Activated effector memory CD4-positive, alpha-beta T cell treated with anti-CD3 and anti-CD28 coated beads, Interleukin-2, amount 50 U/mL, for 16 hours (primary cell): ENCODE measurements around the gene LDLRAD3.
"Not testable (repeated sequence)": the region's sequence is repeated elsewhere in the genome, so short reads cannot be mapped to it uniquely, and the experiment has no call there.

Experiments used
- DNase-seq: peaks from one replicate; pipeline ENCODE4 v3.0.0-alpha.2; 2020

Gene LDLRAD3

DNA sequence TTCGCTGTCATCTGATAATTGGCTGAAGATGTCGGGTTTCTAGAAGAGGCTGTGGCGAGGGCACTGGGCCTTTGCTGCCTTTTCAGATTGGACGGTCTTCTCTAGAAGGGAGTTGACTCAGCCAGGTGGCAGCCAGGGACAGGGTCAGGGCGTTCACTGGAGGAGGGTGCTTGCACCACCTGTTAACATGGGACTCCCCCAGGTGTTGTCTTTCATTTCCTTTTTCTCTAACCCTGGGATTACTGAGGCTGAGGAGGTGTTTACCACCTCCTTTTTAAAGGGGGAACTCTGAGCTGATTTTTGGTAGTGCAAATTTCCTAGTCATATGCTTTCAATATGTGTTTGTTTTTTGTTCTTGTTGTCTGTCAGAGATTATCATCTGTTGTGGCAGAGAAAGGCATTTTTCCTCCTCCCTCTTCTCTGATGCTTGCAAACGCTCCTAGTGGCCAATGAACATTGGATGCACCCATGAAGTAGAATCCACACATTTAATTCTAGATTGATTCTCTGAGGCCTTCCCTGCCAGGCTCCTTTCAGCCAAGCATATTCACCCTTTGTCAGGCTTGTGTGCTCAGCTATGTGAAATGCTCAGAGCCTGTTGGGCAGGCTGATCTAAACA, 54.1 kb downstream of the LDLRAD3 start:
- DNase-seq: no peak

DNA sequence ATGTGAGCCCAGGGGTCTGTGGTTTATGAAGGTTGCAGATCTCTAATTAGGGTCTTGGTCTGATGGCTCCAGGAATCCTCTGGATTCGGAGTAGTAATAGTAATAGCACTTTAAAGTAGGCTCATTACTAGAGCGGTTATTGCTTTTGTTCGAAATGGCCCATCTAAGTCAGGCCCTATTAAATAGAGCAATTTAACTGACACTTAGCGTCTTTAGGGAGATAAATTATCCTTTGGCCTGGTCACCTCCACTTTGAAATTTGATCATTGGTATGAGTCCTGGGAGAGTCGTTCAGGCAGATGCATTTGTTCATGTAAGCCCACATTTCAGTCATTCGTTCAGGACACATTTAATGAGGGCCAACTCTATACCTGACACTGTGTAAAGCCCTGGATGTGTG, 54.8 kb downstream of the LDLRAD3 start:
- DNase-seq: no peak

DNA sequence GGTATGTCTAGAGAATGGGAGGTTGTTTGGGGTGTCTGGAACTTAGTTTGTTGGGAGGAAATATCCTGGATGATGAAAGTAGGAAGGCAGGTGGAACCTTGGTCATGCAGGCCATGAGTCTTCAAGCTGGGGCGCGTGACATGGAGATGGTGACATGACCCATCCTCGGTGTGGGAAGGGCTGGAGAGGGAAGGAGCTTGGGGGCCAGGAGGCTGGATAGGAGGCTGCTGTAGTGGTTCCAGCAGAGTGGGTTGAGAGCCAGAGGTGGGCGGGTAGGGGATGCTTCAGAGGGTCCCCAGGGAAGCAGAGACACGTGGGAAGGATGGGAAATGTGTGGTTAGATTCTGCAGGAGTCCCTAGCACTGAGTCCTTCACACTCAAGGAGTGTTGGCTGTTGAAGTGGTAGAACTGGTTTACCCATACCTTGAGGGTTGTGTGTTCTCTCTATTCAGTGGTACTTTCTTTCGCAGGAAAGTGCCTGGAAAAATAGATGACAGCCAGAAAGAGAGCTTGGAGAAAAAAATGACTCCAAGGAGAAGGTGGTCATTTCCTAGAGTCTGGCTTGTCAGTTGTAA, 56.8 kb downstream of the LDLRAD3 start:
- DNase-seq: no peak

DNA sequence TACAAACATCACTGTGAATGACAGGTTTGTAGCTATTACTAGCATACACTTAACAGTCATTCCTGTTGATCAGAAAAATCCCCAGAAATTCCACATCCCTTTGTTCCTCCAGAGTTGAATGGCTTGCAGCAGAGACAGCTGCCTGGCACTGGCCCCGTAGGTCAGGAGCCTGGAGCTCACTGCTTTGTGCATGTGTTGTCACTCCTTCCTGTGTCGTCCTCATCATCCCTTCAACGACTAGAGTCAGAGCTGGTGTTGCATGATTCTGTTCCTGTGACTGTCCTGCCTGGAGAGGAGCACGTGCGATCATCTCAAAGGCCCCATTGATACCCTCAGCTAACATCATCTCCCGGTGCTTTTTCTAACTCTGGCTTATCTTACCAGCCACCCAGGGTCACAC, 58.3 kb downstream of the LDLRAD3 start:
- no peak for DNase-seq

DNA sequence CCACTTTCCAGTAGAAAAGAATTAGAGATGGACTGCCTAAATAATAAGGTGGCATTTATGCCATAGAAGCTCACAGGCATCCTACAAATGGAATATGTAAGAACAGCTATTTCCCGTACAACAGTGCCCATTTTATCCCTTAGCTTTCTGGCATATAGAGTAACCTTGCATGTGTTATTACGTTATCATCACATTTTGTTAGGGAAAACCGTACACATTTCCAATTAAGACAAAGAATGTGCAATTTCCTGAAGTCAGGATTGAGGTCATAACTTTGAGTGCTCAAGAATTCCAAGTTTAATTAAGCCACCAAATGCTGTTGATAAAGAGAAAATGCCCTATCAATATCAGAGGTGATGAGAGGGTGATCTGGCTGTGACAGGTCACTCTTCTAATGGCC, 58.9 kb downstream of the LDLRAD3 start:
- DNase-seq: no peak

DNA sequence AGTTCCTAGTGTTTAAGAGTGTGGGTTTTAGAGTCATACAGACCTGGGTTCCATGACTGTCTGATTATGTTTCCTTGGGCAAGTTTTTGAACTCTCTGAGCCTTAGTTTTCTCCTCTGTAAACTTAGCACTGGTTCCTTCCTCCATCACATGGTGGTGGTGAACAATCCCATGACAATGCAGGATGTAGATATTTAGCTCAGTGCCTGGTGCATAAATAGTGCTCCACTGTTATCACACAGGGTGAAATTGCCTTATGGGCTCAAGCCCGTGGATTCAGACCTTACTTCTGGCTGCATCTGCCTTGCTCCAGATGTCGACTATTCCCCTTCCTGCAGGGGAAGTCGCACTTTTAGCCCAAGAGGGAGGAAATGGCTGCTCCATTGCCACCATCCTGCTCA, 62.7 kb downstream of the LDLRAD3 start:
- no peak for DNase-seq

DNA sequence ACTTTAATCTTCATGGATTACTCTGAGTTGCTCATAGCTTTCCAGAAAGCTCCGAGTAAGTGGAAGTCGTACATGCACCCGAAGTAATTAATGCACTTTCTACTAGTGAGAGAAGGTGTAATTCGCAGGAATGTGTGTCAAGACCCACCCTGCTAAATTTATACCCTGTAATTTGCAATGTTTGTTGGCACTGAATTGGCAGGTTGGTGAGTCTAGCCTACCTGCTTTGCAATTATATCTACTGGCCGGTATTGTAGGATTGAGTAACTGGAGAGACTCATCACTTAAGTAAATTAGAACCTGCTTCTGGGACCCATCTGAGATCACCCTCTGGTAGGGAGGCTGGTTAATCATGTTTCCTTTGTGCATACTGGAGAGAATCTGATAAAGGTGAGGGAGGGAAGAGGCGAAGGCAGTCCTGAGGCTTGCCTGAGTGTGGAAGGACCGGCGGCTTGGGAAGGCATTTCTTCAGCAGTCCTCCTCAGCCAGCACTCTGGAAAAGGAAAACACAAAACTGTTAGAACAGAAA, 63.3 kb downstream of the LDLRAD3 start:
- DNase-seq: no peak

DNA sequence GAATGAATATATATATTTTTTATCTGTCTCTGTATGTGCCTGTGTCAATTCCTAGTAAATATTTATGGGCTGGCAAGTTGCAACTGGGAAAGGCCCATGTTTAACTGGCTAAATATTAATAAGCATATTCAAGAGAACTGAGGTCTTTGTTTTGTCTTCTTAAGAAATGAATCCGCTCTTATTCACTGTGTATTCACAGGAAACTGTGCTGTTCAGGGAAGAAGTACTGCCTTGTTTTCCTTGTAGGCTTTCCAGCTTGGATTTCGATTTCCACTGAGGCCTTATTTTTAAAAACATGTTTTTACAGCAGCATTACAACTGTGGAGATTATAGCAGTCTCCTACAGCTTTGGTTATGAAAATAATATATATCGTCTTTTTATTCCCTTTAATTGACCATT, 64.7 kb downstream of the LDLRAD3 start:
- no peak for DNase-seq

DNA sequence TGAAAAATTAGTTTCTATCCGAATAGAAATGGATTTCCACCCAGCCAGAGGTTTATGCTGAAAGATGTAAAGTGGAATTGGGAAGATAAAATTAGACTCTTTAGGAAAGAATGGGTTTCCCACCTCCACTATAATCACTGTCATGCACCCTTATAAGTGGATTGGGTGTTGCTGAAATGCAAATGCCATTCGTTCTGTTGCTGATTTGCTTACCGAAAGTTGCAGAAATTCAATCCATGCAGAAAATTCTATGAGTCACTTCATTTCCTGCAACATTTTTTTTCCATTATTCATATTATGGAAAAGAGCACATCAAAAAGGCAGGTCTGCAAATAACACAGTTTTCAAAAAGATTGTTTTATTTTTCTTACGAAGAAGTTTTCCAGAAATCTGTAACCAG, 65.6 kb downstream of the LDLRAD3 start:
- DNase-seq: no peak

DNA sequence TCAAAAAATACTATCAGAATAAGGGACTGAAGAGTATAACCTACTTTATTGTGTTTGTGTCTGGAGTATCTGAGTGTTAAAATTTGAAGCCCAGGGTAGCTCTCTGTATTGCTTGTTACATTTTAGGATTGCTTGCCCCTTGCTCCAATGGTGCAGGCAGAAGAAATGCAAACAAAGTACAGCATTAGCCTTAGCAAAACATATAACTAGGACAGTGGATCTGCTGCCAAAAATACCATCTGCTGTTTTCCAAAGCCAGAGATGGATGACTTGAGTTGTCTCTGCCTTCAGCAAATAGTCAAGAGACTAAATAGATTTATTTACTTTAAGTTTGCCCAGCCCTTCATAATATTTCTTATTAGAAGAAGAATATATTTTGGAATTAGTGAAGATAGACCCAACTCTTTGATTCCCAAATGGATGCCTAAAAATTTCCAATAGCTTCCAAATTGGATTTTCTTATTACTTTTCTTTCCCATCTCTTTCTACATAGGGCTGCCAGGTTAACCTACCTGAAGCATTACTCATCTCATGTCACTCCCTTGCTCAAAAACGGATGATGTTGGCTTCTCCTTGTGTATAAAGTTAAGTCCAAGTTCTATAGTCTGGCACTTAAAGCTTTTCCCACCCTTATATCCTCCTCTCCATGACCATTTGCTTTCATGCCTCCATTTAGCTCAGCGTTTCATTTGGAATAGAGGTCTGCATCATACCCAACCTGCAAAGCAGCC, 66.3 kb downstream of the LDLRAD3 start:
- DNase-seq: no peak

DNA sequence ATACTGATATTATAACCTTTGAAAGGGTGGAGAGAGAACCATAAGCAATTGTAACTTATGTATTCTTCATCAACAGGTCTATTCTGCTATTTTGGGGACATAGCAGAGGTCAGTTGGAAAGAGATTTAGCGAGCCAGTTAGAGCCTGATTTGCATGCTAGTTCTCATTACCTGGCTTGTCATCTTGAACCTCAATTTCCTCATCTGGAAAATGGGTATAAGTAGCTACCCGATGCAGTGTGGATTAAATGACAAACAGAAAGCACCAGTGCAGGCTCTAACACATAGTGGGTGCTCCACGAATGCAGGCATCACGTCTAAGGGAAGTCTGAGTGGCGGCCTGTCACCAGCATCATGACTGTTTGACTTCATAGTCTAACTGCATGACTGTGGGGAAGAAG, 67.7 kb downstream of the LDLRAD3 start:
- DNase-seq: no peak

DNA sequence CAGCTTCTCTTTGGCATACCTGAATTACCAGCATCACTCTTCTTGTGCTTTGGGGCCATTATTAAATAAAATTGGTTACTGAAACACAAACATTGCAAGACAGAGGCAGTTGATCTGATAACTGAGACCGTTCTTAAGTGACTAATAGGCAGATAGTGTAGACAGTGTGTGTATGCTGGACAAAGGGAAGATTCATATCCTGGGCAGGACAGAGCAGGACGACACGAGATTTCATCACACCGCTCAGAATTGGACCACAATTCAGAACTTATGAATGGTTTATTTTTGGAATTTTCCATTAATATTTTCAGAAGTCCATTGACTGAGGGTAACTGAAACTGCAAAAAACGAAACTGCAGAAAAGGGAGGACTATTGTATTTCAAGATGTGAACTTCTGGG, 68.6 kb downstream of the LDLRAD3 start:
- no peak for DNase-seq

DNA sequence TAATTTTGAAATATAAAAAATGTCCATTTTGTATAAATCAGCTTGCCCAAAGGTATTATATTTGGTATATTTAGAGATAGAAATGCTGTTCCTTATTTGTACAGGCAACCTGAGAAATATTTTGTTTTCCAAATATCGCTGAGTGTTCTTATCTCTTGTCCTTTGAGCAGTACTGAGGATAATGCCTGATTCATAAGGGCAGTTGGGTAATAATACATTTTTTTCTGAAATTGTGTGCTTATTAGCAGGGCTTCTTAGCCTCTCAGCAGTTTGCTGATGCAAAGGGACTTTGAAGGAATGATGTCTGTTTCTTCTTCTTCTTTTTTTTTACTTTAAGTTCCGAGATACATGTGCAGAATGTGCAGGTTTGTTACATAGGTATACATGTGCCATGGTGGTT, 69.1 kb downstream of the LDLRAD3 start:
- no peak for DNase-seq

DNA sequence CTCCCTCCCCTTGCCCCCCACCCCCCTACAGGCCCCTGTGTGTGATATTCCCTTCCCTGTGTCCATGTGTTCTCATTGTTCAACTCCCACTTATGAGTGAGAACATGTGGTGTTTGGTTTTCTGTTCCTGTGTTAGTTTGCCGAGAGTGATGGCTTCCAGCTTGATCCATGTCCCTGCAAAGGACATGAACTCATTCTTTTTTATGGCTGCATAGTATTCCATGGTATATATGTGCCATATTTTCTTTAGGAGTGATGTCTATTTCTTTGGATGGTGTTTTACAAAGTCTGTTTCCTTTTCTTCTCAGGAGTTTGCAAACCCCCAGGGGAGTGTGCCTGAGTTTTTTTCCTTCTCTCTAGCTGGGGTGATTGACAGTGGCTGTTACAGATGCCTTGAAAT, 69.6 kb downstream of the LDLRAD3 start:
- DNase-seq: not testable (repeated sequence)

DNA sequence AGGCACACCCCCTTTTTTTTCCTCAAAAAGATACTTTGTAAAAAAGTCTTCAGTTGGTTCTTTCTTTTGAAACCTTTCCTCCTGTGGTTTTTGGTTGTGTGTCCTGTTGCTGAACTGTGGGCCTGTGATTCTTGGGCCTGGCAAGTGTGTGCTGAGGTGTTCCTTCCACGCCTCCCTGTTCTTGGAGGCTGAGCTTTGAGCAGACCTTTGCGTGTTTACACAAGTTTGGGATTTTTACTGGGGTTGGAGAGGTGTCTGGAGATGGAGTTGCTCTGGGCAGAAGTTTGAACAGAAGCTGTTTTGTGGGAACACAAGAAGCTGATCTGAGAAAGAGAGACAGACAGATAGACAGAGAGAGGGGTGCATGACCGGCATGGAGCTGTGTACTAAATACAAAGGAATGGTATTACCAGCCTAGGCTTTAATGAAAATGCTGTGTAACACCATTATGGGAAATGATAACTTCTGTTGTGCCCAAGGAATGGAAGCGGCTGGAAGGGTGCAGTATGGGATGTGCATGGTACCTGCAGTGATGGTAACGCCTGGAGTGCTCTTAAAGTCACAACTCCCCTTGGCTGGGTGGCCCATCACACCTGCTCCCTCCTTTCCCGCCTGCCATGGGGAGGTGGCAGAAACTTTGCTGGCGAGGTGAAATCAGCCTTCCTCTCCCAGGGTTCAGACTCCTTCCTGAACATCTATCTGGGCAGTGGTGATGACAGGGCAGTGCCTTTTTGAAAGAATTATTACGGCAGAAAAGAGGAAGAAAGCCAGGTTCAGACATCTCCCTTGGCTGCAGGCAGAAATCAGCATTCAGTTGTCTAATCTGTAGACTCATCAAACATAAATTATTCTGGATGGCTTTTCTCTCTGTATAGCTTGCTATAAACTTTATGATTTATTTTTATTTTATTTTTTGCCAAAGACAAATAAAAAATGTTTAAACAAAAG, 70.4 kb downstream of the LDLRAD3 start:
- DNase-seq: no peak

DNA sequence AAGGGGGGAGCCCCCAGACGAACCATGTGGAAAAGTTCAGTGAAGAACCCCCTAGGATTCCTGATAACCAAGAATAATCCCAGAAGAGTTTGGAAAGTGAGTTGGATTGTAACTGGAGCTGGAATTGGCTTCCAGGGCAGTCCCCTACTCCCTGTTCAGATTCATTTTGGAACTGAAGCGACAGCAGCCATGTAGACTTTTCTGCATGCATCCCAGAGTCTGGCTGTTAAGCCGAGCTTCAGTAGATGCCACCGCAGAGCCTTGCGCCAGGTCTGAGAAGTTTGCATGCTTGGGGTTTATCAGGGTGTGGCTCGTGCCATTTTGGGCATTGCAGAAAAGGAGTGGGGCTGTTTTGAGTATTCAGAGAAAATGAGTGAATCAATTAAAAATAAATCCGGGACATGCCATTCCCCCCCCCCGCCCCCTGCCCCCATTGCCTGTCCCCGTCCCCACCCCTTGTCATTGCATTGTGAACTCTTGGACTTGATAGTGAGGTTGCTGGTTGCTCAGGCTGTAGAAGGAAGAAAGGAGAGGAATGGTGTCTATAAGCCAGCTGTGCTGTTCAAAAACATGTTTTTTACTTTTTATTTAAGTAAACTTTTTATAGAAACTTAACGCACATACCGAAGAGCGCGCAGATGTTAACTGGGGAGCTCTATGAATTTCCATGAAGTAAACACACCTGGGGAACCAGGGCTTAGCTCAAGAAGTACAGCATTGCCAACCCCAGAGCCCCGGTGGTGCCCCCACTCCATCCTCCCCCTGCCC, 71.2 kb downstream of the LDLRAD3 start:
- DNase-seq: no peak

DNA sequence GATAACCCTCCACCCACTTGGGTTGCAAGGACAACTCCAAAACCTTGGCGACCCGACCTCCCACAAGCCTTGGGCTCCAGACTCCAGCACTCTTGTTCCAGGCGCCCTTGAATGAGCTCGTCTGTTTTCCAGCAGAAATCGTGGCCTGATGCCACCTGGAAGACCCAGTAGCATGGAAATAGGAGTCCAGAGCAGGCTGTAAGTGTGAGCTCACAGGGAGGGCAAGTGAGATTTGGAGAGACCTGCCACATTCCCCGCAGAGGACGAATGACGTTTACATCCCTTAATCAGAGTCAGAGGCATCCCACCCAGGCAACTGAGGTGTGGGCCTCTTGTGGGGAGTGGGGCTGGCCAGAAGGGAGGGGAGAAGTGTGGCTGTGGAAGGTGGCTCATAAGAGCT, 71.9 kb downstream of the LDLRAD3 start:
- DNase-seq: no peak

DNA sequence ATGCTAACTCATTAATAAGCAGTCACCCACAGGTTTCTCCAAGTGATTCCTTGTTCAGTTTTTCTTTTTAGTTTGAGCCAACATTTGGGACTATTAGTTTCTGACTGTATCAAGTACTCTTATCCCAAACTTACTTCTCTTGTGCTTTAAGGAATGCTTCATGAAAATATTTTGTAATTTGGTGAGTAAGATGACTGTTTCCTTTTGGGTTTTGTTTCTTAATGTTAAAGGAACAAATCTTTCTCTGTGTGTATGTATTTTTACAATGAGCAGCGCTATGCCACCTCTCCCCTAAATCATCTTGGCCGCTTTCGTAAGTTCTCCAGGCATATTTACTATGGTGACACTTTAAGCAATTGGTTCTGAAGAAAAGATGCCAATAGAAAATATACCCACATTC, 72.4 kb downstream of the LDLRAD3 start:
- DNase-seq: no peak

DNA sequence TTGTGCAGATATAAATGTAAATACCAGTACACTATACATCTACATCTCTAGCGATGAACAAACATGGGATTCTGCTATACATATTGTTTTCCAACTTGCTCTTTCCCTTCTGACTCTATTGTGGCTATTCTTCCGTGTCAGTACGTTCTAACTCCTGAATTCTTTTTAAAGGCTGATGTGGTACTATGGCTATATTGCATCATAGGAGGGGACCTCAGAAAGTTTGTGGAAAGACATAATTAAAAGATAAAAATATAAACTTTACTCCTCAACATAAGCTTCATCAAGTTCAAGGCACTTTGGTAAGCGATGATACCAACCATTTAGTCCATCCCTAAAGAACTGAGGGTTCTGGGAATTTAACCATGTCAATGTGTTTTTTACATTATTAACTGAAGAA, 72.8 kb downstream of the LDLRAD3 start:
- DNase-seq: no peak

DNA sequence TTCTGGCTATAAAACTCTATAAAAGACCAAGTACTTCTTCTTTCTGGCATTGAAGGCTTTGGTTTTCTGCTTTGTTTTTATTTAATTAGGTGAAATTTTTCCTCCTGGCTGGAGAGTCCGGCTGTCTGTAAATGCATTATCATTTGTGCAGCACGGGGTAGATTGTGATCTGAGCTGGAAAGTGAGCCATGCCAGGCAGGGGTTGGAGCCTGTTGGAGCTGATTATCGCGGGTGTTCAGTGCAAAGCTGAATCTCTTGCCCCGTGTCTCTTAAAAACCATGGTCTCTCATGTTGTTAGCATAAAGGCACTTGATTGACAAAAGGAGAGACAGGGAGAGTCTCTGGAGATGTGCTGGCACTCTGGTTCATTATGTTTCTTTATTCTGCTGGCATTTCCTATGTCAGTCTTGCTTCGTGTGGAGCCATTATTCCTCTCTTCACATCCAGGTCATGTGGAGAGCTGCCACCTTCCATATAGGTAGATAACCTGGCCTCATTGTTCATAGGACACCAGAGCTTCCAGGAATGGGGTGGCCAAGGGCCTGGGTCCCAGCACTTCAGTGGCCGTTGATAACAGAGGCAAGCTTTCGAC, 75.2 kb downstream of the LDLRAD3 start:
- no peak for DNase-seq

DNA sequence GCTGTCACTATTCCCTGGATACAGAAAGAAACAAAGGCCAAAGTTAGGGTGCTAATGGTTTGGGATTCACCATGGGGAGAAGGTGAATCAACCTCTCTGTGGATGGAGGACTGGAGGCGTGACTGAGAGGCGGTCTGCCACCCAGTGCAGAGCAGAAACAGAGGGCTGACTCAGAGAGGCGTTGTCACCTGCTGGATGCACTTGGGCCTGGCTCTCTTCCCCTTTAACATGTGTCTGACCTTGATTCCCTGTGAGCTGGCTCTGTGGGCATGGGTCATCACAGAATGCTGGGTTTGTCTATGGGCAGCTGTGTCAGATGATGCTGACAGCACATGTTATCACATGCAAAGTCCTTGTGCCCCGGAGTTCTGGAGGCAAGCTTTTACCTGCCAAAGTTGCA, 75.9 kb downstream of the LDLRAD3 start:
- no peak for DNase-seq

DNA sequence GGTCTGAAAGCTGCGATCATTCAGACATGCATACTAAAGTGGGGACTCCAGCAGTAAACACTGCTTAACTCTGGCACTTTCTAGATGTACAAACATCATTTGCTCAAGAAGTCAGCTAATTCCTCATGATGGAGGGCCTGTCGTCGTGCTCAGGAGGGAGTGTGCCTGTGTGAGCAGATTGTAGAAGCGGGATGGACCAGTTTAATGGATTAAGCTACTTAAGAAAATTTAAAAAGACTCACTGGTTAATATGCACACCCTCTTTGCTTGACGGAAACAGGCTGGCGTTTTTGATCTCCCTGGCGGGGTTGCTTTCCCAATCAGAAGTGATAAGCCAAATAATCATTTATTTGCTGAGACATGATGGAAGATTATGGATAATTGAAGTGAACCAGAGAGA, 79.0 kb downstream of the LDLRAD3 start:
- DNase-seq: no peak
